ENCODE measurements around the gene RPF1.

The RPF1 gene

GRCh38 chr1:84525779-84526178 lies 46.7 kb downstream of the RPF1 start:
- in situ Hi-C loops (cut with HindIII; ENCODE audit: low pct_ligation_motif_present, low pct_unique_long_range_greater_than_20kb, low sequenced_read_pairs), result no loop called here
- no peak for DNase-seq

- no peak for DNase-seq
- in situ Hi-C loops (cut with HindIII; ENCODE audit: low pct_ligation_motif_present, low pct_unique_long_range_greater_than_20kb, low sequenced_read_pairs), result no loop called here
Observed at GRCh38 chr1:84538599-84538998, 59.5 kb downstream of the RPF1 start.

- no peak for DNase-seq
- in situ Hi-C loops (cut with HindIII; ENCODE audit: low pct_ligation_motif_present, low pct_unique_long_range_greater_than_20kb, low sequenced_read_pairs), result no loop called here
Observed at GRCh38 chr1:84539972-84540371, 60.9 kb downstream of the RPF1 start.

GRCh38 chr1:84540759-84541158 lies 61.7 kb downstream of the RPF1 start:
- in situ Hi-C loops (cut with HindIII; ENCODE audit: low pct_ligation_motif_present, low pct_unique_long_range_greater_than_20kb, low sequenced_read_pairs), result no loop called here
- no peak for DNase-seq

- peak; percentile 1 for DNase-seq
- in situ Hi-C loops (cut with HindIII; ENCODE audit: low pct_ligation_motif_present, low pct_unique_long_range_greater_than_20kb, low sequenced_read_pairs), result no loop called here
Observed at GRCh38 chr1:84541679-84542078, 62.6 kb downstream of the RPF1 start.
